Measurements from ENCODE around the gene DOCK2. TPM values are rescaled to one million over a fixed set of nuclear protein-coding genes. Genes with fewer than 3 reads are reported as not detected.
A peak's percentile ranks its signal among the peaks of the same experiment; 100 is the strongest.

The DOCK2 gene
- total and polyA plus RNA-seq, 5 donors from 2014 or later: 65.9 to 354 (median 71.1) TPM

GRCh38 chr5:169906745-169907649 is 269.9 kb downstream of the DOCK2 start:
- Mint-ChIP-seq H3K36me3 (peaks cover 5% of the 10 kb centered on the region), H3K4me3 (no peak overlapping the region), H3K4me1 (peaks cover 0 to 18% (median 7%) of the 10 kb centered on the region in 4 donors), H3K27me3 (no peaks in the 10 kb centered on the region), H3K27ac (peak overlapping the region; percentile 58 to 73 (median 69)), H3K9me3 (no peaks in the 10 kb centered on the region)
- H3K4me1 ChIP-seq (ENCODE audit: control insufficient read depth, insufficient read depth, low read length, poor library complexity, severe bottlenecking): no peaks in the 10 kb centered on the region
- DNase-seq (no peak), ATAC-seq (ENCODE audit: low read depth in 2 of 2) (no peak)
- no peaks in the 10 kb centered on the region for H3K9me3 ChIP-seq (ENCODE audit: control insufficient read depth in 2 of 2, low read length in 2 of 2)
- no peak overlapping the region for H3K4me3 ChIP-seq (ENCODE audit: low read depth, low read length)
- H3K27ac ChIP-seq (ENCODE audit: insufficient read depth, low read length, poor library complexity, severe bottlenecking): no peak overlapping the region
- peaks cover 14% of the 10 kb centered on the region for H3K36me3 ChIP-seq (ENCODE audit: control insufficient read depth, insufficient read depth, low read length)
- H3K27me3 ChIP-seq (ENCODE audit: control insufficient read depth, insufficient read depth, low read length): no peaks in the 10 kb centered on the region

- H3K9me3 ChIP-seq (ENCODE audit: control insufficient read depth in 2 of 2, low read length in 2 of 2): no peaks in the 10 kb centered on the region
- no peak overlapping the region for H3K4me3 ChIP-seq (ENCODE audit: low read depth, low read length)
- Mint-ChIP-seq H3K4me1 (peaks cover 0 to 23% (median 11%) of the 10 kb centered on the region in 4 donors), H3K9me3 (no peaks in the 10 kb centered on the region), H3K27me3 (no peaks in the 10 kb centered on the region), H3K36me3 (peaks cover 5% of the 10 kb centered on the region), H3K4me3 (no peak overlapping the region), H3K27ac (no peak overlapping the region)
- H3K36me3 ChIP-seq (ENCODE audit: control insufficient read depth, insufficient read depth, low read length): peaks cover 14% of the 10 kb centered on the region
- H3K27me3 ChIP-seq (ENCODE audit: control insufficient read depth, insufficient read depth, low read length): no peaks in the 10 kb centered on the region
- H3K4me1 ChIP-seq (ENCODE audit: control insufficient read depth, insufficient read depth, low read length, poor library complexity, severe bottlenecking): no peaks in the 10 kb centered on the region
- H3K27ac ChIP-seq (ENCODE audit: insufficient read depth, low read length, poor library complexity, severe bottlenecking): no peak overlapping the region
- DNase-seq (no peak), ATAC-seq (ENCODE audit: low read depth in 2 of 2) (no peak)
Measured at GRCh38 chr5:169908864-169909263, 271.8 kb downstream of the DOCK2 start.

GRCh38 chr5:169909945-169910344 is 272.9 kb downstream of the DOCK2 start:
- Mint-ChIP-seq H3K27ac (peak overlapping the region in 1 of 3 donors; percentile 59), H3K4me1 (peaks cover 5 to 28% (median 16%) of the 10 kb centered on the region in 4 donors), H3K27me3 (no peaks in the 10 kb centered on the region), H3K4me3 (no peak overlapping the region), H3K9me3 (no peaks in the 10 kb centered on the region), H3K36me3 (peaks cover 13% of the 10 kb centered on the region)
- Histone ChIP-seq H3K9me3 (ENCODE audit: control insufficient read depth in 2 of 2, low read length in 2 of 2) (no peaks in the 10 kb centered on the region), H3K4me3 (ENCODE audit: low read depth, low read length) (no peak overlapping the region), H3K27ac (ENCODE audit: insufficient read depth, low read length, poor library complexity, severe bottlenecking) (no peak overlapping the region), H3K27me3 (ENCODE audit: control insufficient read depth, insufficient read depth, low read length) (no peaks in the 10 kb centered on the region), H3K4me1 (ENCODE audit: control insufficient read depth, insufficient read depth, low read length, poor library complexity, severe bottlenecking) (no peaks in the 10 kb centered on the region), H3K36me3 (ENCODE audit: control insufficient read depth, insufficient read depth, low read length) (peaks cover 14% of the 10 kb centered on the region)
- ATAC-seq (ENCODE audit: low read depth in 2 of 2) (no peak), DNase-seq (no peak)

GRCh38 chr5:169910393-169910792 is 273.3 kb downstream of the DOCK2 start:
- DNase-seq: no peak
- H3K4me3 Mint-ChIP-seq: no peak overlapping the region
- H3K27ac Mint-ChIP-seq: peak overlapping the region in 1 of 3 donors; percentile 59
- H3K4me3 ChIP-seq (ENCODE audit: low read depth, low read length): no peak overlapping the region
- peaks cover 14% of the 10 kb centered on the region for H3K36me3 ChIP-seq (ENCODE audit: control insufficient read depth, insufficient read depth, low read length)
- H3K9me3 Mint-ChIP-seq: no peaks in the 10 kb centered on the region
- H3K4me1 ChIP-seq (ENCODE audit: control insufficient read depth, insufficient read depth, low read length, poor library complexity, severe bottlenecking): no peaks in the 10 kb centered on the region
- peaks cover 13% of the 10 kb centered on the region for H3K36me3 Mint-ChIP-seq
- no peaks in the 10 kb centered on the region for H3K27me3 Mint-ChIP-seq
- H3K27ac ChIP-seq (ENCODE audit: insufficient read depth, low read length, poor library complexity, severe bottlenecking): no peak overlapping the region
- no peaks in the 10 kb centered on the region for H3K9me3 ChIP-seq (ENCODE audit: control insufficient read depth in 2 of 2, low read length in 2 of 2)
- no peaks in the 10 kb centered on the region for H3K27me3 ChIP-seq (ENCODE audit: control insufficient read depth, insufficient read depth, low read length)
- ATAC-seq (ENCODE audit: low read depth in 2 of 2): no peak
- peaks cover 5 to 28% (median 17%) of the 10 kb centered on the region in 4 donors for H3K4me1 Mint-ChIP-seq

GRCh38 chr5:169911448-169912212 is 274.6 kb downstream of the DOCK2 start:
- Histone ChIP-seq H3K27me3 (ENCODE audit: control insufficient read depth, insufficient read depth, low read length) (no peaks in the 10 kb centered on the region), H3K9me3 (ENCODE audit: control insufficient read depth in 2 of 2, low read length in 2 of 2) (no peaks in the 10 kb centered on the region), H3K36me3 (ENCODE audit: control insufficient read depth, insufficient read depth, low read length) (peaks cover 14% of the 10 kb centered on the region), H3K27ac (ENCODE audit: insufficient read depth, low read length, poor library complexity, severe bottlenecking) (no peak overlapping the region), H3K4me3 (ENCODE audit: low read depth, low read length) (no peak overlapping the region), H3K4me1 (ENCODE audit: control insufficient read depth, insufficient read depth, low read length, poor library complexity, severe bottlenecking) (no peaks in the 10 kb centered on the region)
- Mint-ChIP-seq H3K36me3 (peaks cover 13% of the 10 kb centered on the region), H3K27me3 (no peaks in the 10 kb centered on the region), H3K9me3 (no peaks in the 10 kb centered on the region), H3K27ac (no peak overlapping the region), H3K4me1 (peaks cover 5 to 25% (median 17%) of the 10 kb centered on the region in 4 donors), H3K4me3 (no peak overlapping the region)
- DNase-seq (no peak), ATAC-seq (ENCODE audit: low read depth in 2 of 2) (no peak)

GRCh38 chr5:169913479-169913878 is 276.4 kb downstream of the DOCK2 start:
- Histone ChIP-seq H3K4me3 (ENCODE audit: low read depth, low read length) (no peak overlapping the region), H3K4me1 (ENCODE audit: control insufficient read depth, insufficient read depth, low read length, poor library complexity, severe bottlenecking) (no peaks in the 10 kb centered on the region), H3K9me3 (ENCODE audit: control insufficient read depth in 2 of 2, low read length in 2 of 2) (no peaks in the 10 kb centered on the region), H3K36me3 (ENCODE audit: control insufficient read depth, insufficient read depth, low read length) (peaks cover 17% of the 10 kb centered on the region), H3K27ac (ENCODE audit: insufficient read depth, low read length, poor library complexity, severe bottlenecking) (no peak overlapping the region), H3K27me3 (ENCODE audit: control insufficient read depth, insufficient read depth, low read length) (no peaks in the 10 kb centered on the region)
- Mint-ChIP-seq H3K27me3 (no peaks in the 10 kb centered on the region), H3K9me3 (no peaks in the 10 kb centered on the region), H3K27ac (no peak overlapping the region), H3K4me1 (peaks cover 5 to 26% (median 18%) of the 10 kb centered on the region in 4 donors), H3K36me3 (peaks cover 13% of the 10 kb centered on the region), H3K4me3 (no peak overlapping the region)
- ATAC-seq (ENCODE audit: low read depth in 2 of 2) (no peak), DNase-seq (no peak)

- Histone ChIP-seq H3K36me3 (ENCODE audit: control insufficient read depth, insufficient read depth, low read length) (peaks cover 11% of the 10 kb centered on the region), H3K4me1 (ENCODE audit: control insufficient read depth, insufficient read depth, low read length, poor library complexity, severe bottlenecking) (no peaks in the 10 kb centered on the region), H3K27ac (ENCODE audit: insufficient read depth, low read length, poor library complexity, severe bottlenecking) (no peak overlapping the region), H3K27me3 (ENCODE audit: control insufficient read depth, insufficient read depth, low read length) (no peaks in the 10 kb centered on the region), H3K4me3 (ENCODE audit: low read depth, low read length) (no peak overlapping the region), H3K9me3 (ENCODE audit: control insufficient read depth in 2 of 2, low read length in 2 of 2) (no peaks in the 10 kb centered on the region)
- H3K36me3 Mint-ChIP-seq: peaks cover 18% of the 10 kb centered on the region
- peak overlapping the region in 1 of 3 donors; percentile 33 for H3K27ac Mint-ChIP-seq
- H3K4me3 Mint-ChIP-seq: no peak overlapping the region
- ATAC-seq (ENCODE audit: low read depth in 2 of 2) (no peak), DNase-seq (no peak)
- no peaks in the 10 kb centered on the region for H3K9me3 Mint-ChIP-seq
- peaks cover 5 to 25% (median 18%) of the 10 kb centered on the region in 4 donors for H3K4me1 Mint-ChIP-seq
- no peaks in the 10 kb centered on the region for H3K27me3 Mint-ChIP-seq
Measured at GRCh38 chr5:169914766-169915165, 277.7 kb downstream of the DOCK2 start.
